T-helper 2 cell treated with Interferon-gamma antibody and Interleukin-4, amounts not matched to agents 5 μg/mL and 100 μg/mL, for 36 hours (primary cell): ENCODE measurements around the gene ACSM5.

Experiments used
- DNase-seq: peaks from one replicate; pipeline ENCODE4 v3.0.0; 2021; ENCODE audit warnings: low spot score
- H3K27ac Mint-ChIP-seq: one replicate; pipeline ENCODE4 v1.8.0; 2021; ENCODE audit warnings: mild to moderate bottlenecking, mixed read lengths
- H3K27me3 Mint-ChIP-seq: one replicate; pipeline ENCODE4 v1.8.0; 2021; ENCODE audit warnings: low read depth, mixed read lengths
- H3K36me3 Mint-ChIP-seq: one replicate; pipeline ENCODE4 v1.8.0; 2021; ENCODE audit warnings: low read depth, mixed read lengths
- H3K4me1 Mint-ChIP-seq: one replicate; pipeline ENCODE4 v1.8.0; 2021; ENCODE audit warnings: low read depth, mixed read lengths
- H3K4me3 Mint-ChIP-seq: one replicate; pipeline ENCODE4 v1.8.0; 2022; ENCODE audit warnings: mild to moderate bottlenecking, moderate library complexity, mixed read lengths
- H3K9me3 Mint-ChIP-seq: one replicate; pipeline ENCODE4 v1.8.0; 2021; ENCODE audit warnings: mixed read lengths

ACSM5 gene

GRCh38 chr16:20388854-20389253 lies 20.5 kb upstream of the ACSM5 start:
- no peaks in the 10 kb centered on the region for H3K4me1 Mint-ChIP-seq
- H3K27ac Mint-ChIP-seq = no peak overlapping the region
- no peaks in the 10 kb centered on the region for H3K27me3 Mint-ChIP-seq
- no peak for DNase-seq
- no peaks in the 10 kb centered on the region for H3K36me3 Mint-ChIP-seq
- no peak overlapping the region for H3K4me3 Mint-ChIP-seq
- H3K9me3 Mint-ChIP-seq = no peaks in the 10 kb centered on the region

GRCh38 chr16:20391045-20391444 lies 18.3 kb upstream of the ACSM5 start:
- H3K4me1 Mint-ChIP-seq = no peaks in the 10 kb centered on the region
- no peaks in the 10 kb centered on the region for H3K36me3 Mint-ChIP-seq
- no peak overlapping the region for H3K27ac Mint-ChIP-seq
- no peaks in the 10 kb centered on the region for H3K27me3 Mint-ChIP-seq
- no peak overlapping the region for H3K4me3 Mint-ChIP-seq
- H3K9me3 Mint-ChIP-seq = no peaks in the 10 kb centered on the region
- DNase-seq = no peak

GRCh38 chr16:20393801-20394577 lies 15.3 kb upstream of the ACSM5 start:
- no peaks in the 10 kb centered on the region for H3K36me3 Mint-ChIP-seq
- H3K4me1 Mint-ChIP-seq = no peaks in the 10 kb centered on the region
- H3K4me3 Mint-ChIP-seq = no peak overlapping the region
- H3K27ac Mint-ChIP-seq = no peak overlapping the region
- no peaks in the 10 kb centered on the region for H3K9me3 Mint-ChIP-seq
- H3K27me3 Mint-ChIP-seq = no peaks in the 10 kb centered on the region
- no peak for DNase-seq

- Mint-ChIP-seq H3K4me1 (no peaks in the 10 kb centered on the region), H3K36me3 (no peaks in the 10 kb centered on the region), H3K4me3 (no peak overlapping the region), H3K27me3 (no peaks in the 10 kb centered on the region), H3K27ac (no peak overlapping the region), H3K9me3 (no peaks in the 10 kb centered on the region)
- no peak for DNase-seq
These were observed 13.4 kb upstream of the ACSM5 start for GRCh38 chr16:20395946-20396345.

GRCh38 chr16:20396846-20397467 lies 12.4 kb upstream of the ACSM5 start:
- no peak for DNase-seq
- no peak overlapping the region for H3K4me3 Mint-ChIP-seq
- no peaks in the 10 kb centered on the region for H3K9me3 Mint-ChIP-seq
- H3K27ac Mint-ChIP-seq = no peak overlapping the region
- H3K36me3 Mint-ChIP-seq = no peaks in the 10 kb centered on the region
- H3K27me3 Mint-ChIP-seq = no peaks in the 10 kb centered on the region
- no peaks in the 10 kb centered on the region for H3K4me1 Mint-ChIP-seq

GRCh38 chr16:20397468-20398074 lies 11.8 kb upstream of the ACSM5 start:
- Mint-ChIP-seq H3K9me3 (no peaks in the 10 kb centered on the region), H3K27ac (no peak overlapping the region), H3K27me3 (no peaks in the 10 kb centered on the region), H3K4me3 (no peak overlapping the region), H3K36me3 (no peaks in the 10 kb centered on the region), H3K4me1 (no peaks in the 10 kb centered on the region)
- no peak for DNase-seq

- H3K4me1 Mint-ChIP-seq = no peaks in the 10 kb centered on the region
- DNase-seq = no peak
- H3K9me3 Mint-ChIP-seq = no peaks in the 10 kb centered on the region
- H3K27ac Mint-ChIP-seq = no peak overlapping the region
- no peaks in the 10 kb centered on the region for H3K27me3 Mint-ChIP-seq
- no peaks in the 10 kb centered on the region for H3K36me3 Mint-ChIP-seq
- H3K4me3 Mint-ChIP-seq = no peak overlapping the region
These were observed 10.7 kb upstream of the ACSM5 start for GRCh38 chr16:20398603-20399002.

- Mint-ChIP-seq H3K36me3 (no peaks in the 10 kb centered on the region), H3K27ac (no peak overlapping the region), H3K4me3 (no peak overlapping the region), H3K27me3 (no peaks in the 10 kb centered on the region), H3K4me1 (no peaks in the 10 kb centered on the region), H3K9me3 (no peaks in the 10 kb centered on the region)
- no peak for DNase-seq
These were observed 10.1 kb upstream of the ACSM5 start for GRCh38 chr16:20399185-20399584.

GRCh38 chr16:20401066-20401465 lies 8.3 kb upstream of the ACSM5 start:
- H3K27ac Mint-ChIP-seq = no peak overlapping the region
- H3K9me3 Mint-ChIP-seq = no peaks in the 10 kb centered on the region
- no peaks in the 10 kb centered on the region for H3K4me1 Mint-ChIP-seq
- H3K36me3 Mint-ChIP-seq = no peaks in the 10 kb centered on the region
- no peak overlapping the region for H3K4me3 Mint-ChIP-seq
- DNase-seq = no peak
- no peaks in the 10 kb centered on the region for H3K27me3 Mint-ChIP-seq

GRCh38 chr16:20401475-20402016 lies 7.8 kb upstream of the ACSM5 start:
- no peaks in the 10 kb centered on the region for H3K27me3 Mint-ChIP-seq

GRCh38 chr16:20402651-20403050 lies 6.7 kb upstream of the ACSM5 start:
- H3K27ac Mint-ChIP-seq = no peak overlapping the region
- no peaks in the 10 kb centered on the region for H3K36me3 Mint-ChIP-seq

More at GRCh38 chr16:20401475-20402016, 7.8 kb upstream of the ACSM5 start:
- DNase-seq = no peak
- Mint-ChIP-seq H3K4me3 (no peak overlapping the region), H3K9me3 (no peaks in the 10 kb centered on the region), H3K36me3 (no peaks in the 10 kb centered on the region), H3K4me1 (no peaks in the 10 kb centered on the region), H3K27ac (no peak overlapping the region)

GRCh38 chr16:20404637-20405036 lies 4.7 kb upstream of the ACSM5 start, which contains the start of gene PDILT:
Gene PDILT (minus strand): TSS chr16:20404737. CDS start chr16:20399300, 5,437 bp downstream.
- no peak within 1 kb of the TSS for H3K27ac Mint-ChIP-seq
- no peaks in the 10 kb centered on the region for H3K4me1 Mint-ChIP-seq
- no peaks in the 10 kb centered on the region for H3K9me3 Mint-ChIP-seq

More at GRCh38 chr16:20402651-20403050, 6.7 kb upstream of the ACSM5 start:
- no peak for DNase-seq
- Mint-ChIP-seq H3K9me3 (no peaks in the 10 kb centered on the region), H3K27me3 (no peaks in the 10 kb centered on the region), H3K4me3 (no peak overlapping the region), H3K4me1 (no peaks in the 10 kb centered on the region)

GRCh38 chr16:20410121-20410723 lies 888 bp downstream of the ACSM5 start:
- no peak overlapping the region for H3K27ac Mint-ChIP-seq
- DNase-seq = no peak
- no peaks in the 10 kb centered on the region for H3K4me1 Mint-ChIP-seq
- H3K4me3 Mint-ChIP-seq = no peak overlapping the region
- no peaks in the 10 kb centered on the region for H3K9me3 Mint-ChIP-seq
- H3K36me3 Mint-ChIP-seq = no peaks in the 10 kb centered on the region
- no peaks in the 10 kb centered on the region for H3K27me3 Mint-ChIP-seq

More at GRCh38 chr16:20404637-20405036, 4.7 kb upstream of the ACSM5 start, which contains the start of gene PDILT:
- no peaks in the 10 kb centered on the region for H3K36me3 Mint-ChIP-seq
- H3K4me3 Mint-ChIP-seq = no peak within 1 kb of the TSS
- no peaks in the 10 kb centered on the region for H3K27me3 Mint-ChIP-seq
- DNase-seq = no peak

- no peak for DNase-seq
These were observed 1.7 kb downstream of the ACSM5 start for GRCh38 chr16:20411055-20411454.

More at GRCh38 chr16:20411055-20411454, 1.7 kb downstream of the ACSM5 start:
- Mint-ChIP-seq H3K4me3 (no peak overlapping the region), H3K9me3 (no peaks in the 10 kb centered on the region), H3K4me1 (no peaks in the 10 kb centered on the region), H3K27me3 (peaks cover 3% of the 10 kb centered on the region), H3K36me3 (no peaks in the 10 kb centered on the region), H3K27ac (no peak overlapping the region)
